GM12878 (cell line): ENCODE measurements around the gene CXADR. TPM values are rescaled to one million over a fixed set of nuclear protein-coding genes. Genes with fewer than 3 reads are reported as not detected.

Experiments
- ATAC-seq: fragments of 200-7000 bp; cut with Tn5 transposase; 3 replicates; pipeline ENCODE4 v1.9.1; 2020; ENCODE audit warnings: mild to moderate bottlenecking, moderate library complexity
- BruUV-seq: library from RNA; stranded (reverse); fragments of 400-500 nt; replicated peaks from 2 replicates; lab custom pipeline; 2021; lab: Mats Ljungman, UMichigan
- CTCF ChIA-PET: fragments of 300-600 bp; sonication (Branson Sonifier 250); formaldehyde crosslinking; extraction: SDS; loops from one replicate; lab custom pipeline; 2021; ENCODE audit warnings: inconsistent platforms; lab: Yijun Ruan, JAX
- POLR2A ChIA-PET: fragments of 350-600 bp; formaldehyde crosslinking; extraction: SDS; loops from one replicate; lab custom pipeline; 2021; ENCODE audit warnings: inconsistent platforms; lab: Charles Lee
- RAD21 ChIA-PET: fragments of 300-600 bp; sonication (Branson Sonifier 250); formaldehyde crosslinking; loops from one replicate; lab custom pipeline; 2023; ENCODE audit warnings: antibody characterized with exemption; ENCODE audit not compliant: unreplicated experiment; lab: Charles Lee
- SMC1A ChIA-PET: fragments of 300-600 bp; sonication (Branson Sonifier 250); formaldehyde crosslinking; loops from one replicate; lab custom pipeline; 2023; ENCODE audit not compliant: unreplicated experiment, uncharacterized antibody; lab: Charles Lee
- DNase-seq: peaks from one replicate; pipeline ENCODE4 v3.0.0-alpha.2; 2011; ENCODE audit warnings: low read depth, low spot score
- FAIRE-seq: peaks from 3 replicates; lab custom pipeline; 2011; peaks lifted over from hg19 to GRCh38; lab: Jason Lieb, UNC
- H2AFZ ChIP-seq: 2 replicates; pipeline ENCODE4 v1.6.0; 2011; ENCODE audit warnings: low read depth, low read length, control low read depth; ENCODE audit not compliant: control insufficient read depth
- H3K27ac ChIP-seq: 2 replicates; pipeline ENCODE4 v1.5.1; 2011; ENCODE audit warnings: control low read depth; ENCODE audit not compliant: control insufficient read depth, insufficient read depth
- H3K27me3 ChIP-seq, 2 experiments: replicated peaks in 1 of 2; 2 replicates each; pipeline versions ENCODE4 v1.6.0 to v1.6.1; 2011; ENCODE audit warnings: low read length in 1 of 2; ENCODE audit not compliant: control insufficient read depth in 2 of 2, insufficient read depth in 2 of 2
- H3K36me3 ChIP-seq, 2 experiments: 2 replicates each; pipeline ENCODE4 v1.5.1; 2011; ENCODE audit warnings: low read length in 1 of 2; ENCODE audit not compliant: control insufficient read depth in 2 of 2, insufficient read depth in 2 of 2
- H3K4me1 ChIP-seq: 2 replicates; pipeline ENCODE4 v1.6.1; 2011; ENCODE audit warnings: mild to moderate bottlenecking, low read length, moderate library complexity, mixed read lengths; ENCODE audit not compliant: control insufficient read depth, insufficient read depth
- H3K4me2 ChIP-seq: 2 replicates; pipeline ENCODE4 v1.6.0; 2011; ENCODE audit warnings: control low read depth; ENCODE audit not compliant: control insufficient read depth, insufficient read depth
- H3K4me3 ChIP-seq: fragments of 200-600 bp; sonication (generic); 2 replicates; pipeline ENCODE4 v1.5.1; 2016
- H3K79me2 ChIP-seq: 2 replicates; pipeline ENCODE4 v1.6.0; 2011; ENCODE audit warnings: low read length; ENCODE audit not compliant: control insufficient read depth, insufficient read depth
- H3K9ac ChIP-seq: 2 replicates; pipeline ENCODE4 v1.8.0; 2011; ENCODE audit warnings: low read length, control low read depth, mixed read lengths; ENCODE audit not compliant: control insufficient read depth, insufficient read depth
- H3K9me3 ChIP-seq: replicated peaks from 3 replicates; pipeline ENCODE4 v1.5.1; 2011; ENCODE audit warnings: mild to moderate bottlenecking, low read length; ENCODE audit not compliant: control insufficient read depth, insufficient read depth
- H4K20me1 ChIP-seq: 2 replicates; pipeline ENCODE4 v1.6.0; 2011; ENCODE audit not compliant: control insufficient read depth, insufficient read depth
- CHD1 ChIP-seq: IDR thresholded peaks from 2 replicates; pipeline ENCODE4 v1.6.1; 2012; ENCODE audit warnings: low read depth, low read length, improper control_type of control experiment
- CHD2 ChIP-seq: IDR thresholded peaks from 2 replicates; pipeline ENCODE4 v1.6.1; 2011; ENCODE audit warnings: low read depth, low read length, improper control_type of control experiment, borderline replicate concordance
- CREB1 ChIP-seq: IDR thresholded peaks from 2 replicates; pipeline ENCODE4 v1.6.1; 2012; ENCODE audit warnings: low read depth, mild to moderate bottlenecking, inconsistent platforms
- GATAD2B ChIP-seq: fragments of 450-650 bp; conservative IDR thresholded peaks from 2 replicates; pipeline ENCODE4 v1.6.1; 2017; ENCODE audit warnings: low read depth, mild to moderate bottlenecking, moderate library complexity
- KAT2A ChIP-seq: conservative IDR thresholded peaks from 2 replicates; pipeline ENCODE4 v1.6.1; 2011; ENCODE audit warnings: low read depth, low read length; ENCODE audit not compliant: control insufficient read depth
- MEF2A ChIP-seq: IDR thresholded peaks from 2 replicates; pipeline ENCODE4 v1.6.1; 2011; ENCODE audit warnings: low read depth, mild to moderate bottlenecking, low read length, moderate library complexity; ENCODE audit not compliant: insufficient read depth
- NFYA ChIP-seq: IDR thresholded peaks from 2 replicates; pipeline ENCODE4 v1.6.1; 2011; ENCODE audit warnings: low read depth, mild to moderate bottlenecking, low read length, improper control_type of control experiment, borderline replicate concordance
- PML ChIP-seq: IDR thresholded peaks from 2 replicates; pipeline ENCODE4 v1.6.1; 2012; ENCODE audit warnings: low read length, inconsistent platforms
- POLR2A ChIP-seq: IDR thresholded peaks from 2 replicates; pipeline ENCODE4 v1.6.1; 2011; ENCODE audit warnings: low read depth, mild to moderate bottlenecking, low read length
- SIX5 ChIP-seq: IDR thresholded peaks from 2 replicates; pipeline ENCODE4 v1.6.1; 2011; ENCODE audit warnings: mild to moderate bottlenecking, low read depth, low read length, moderate library complexity; ENCODE audit not compliant: severe bottlenecking
- SMAD5 ChIP-seq: IDR thresholded peaks from 2 replicates; pipeline ENCODE4 v1.6.1; 2016; ENCODE audit warnings: antibody characterized with exemption, low read depth
- SRF ChIP-seq, 2 experiments: IDR thresholded peaks; 2 replicates each; pipeline ENCODE4 v1.6.1; 2011; ENCODE audit warnings: low read depth in 2 of 2, low read length in 2 of 2, mild to moderate bottlenecking in 1 of 2, moderate library complexity in 1 of 2
- ZBTB40 ChIP-seq: fragments of 450-650 bp; IDR thresholded peaks from 2 replicates; pipeline ENCODE4 v1.6.1; 2016; ENCODE audit warnings: mild to moderate bottlenecking, moderate library complexity, borderline replicate concordance
- ZNF274 ChIP-seq: IDR thresholded peaks from one replicate; pipeline ENCODE4 v1.8.0; 2011; ENCODE audit not compliant: insufficient read length, insufficient read depth
- WGBS: methylation state at CpG from one replicate; pipeline ENCODE4 v1.1.6; 2016; ENCODE audit warnings: low lambda C conversion rate; ENCODE audit not compliant: insufficient replicate concordance, insufficient coverage; ENCODE audit errors: missing lambda C conversion rate; 5-methylcytosine and 5-hydroxymethylcytosine counted together
- in situ Hi-C: fragments of 300-500 bp; cut with MboI; formaldehyde crosslinking; loops from 9 replicates; pipeline ENCODE4 v1.14.3; 2018; ENCODE audit warnings: mixed read lengths
- intact Hi-C: fragments of 100-400 bp; cut with micrococcal nuclease; formaldehyde crosslinking; loops from one replicate; pipeline ENCODE4 v1.14.2; 2022; ENCODE audit not compliant: unreplicated experiment
- polyA plus RNA-seq, 11 experiments: library from polyadenylated mRNA; depleted of rRNA in 4 of 11; unstranded in 6 of 11; stranded (reverse) in 5 of 11; fragments of >200 nt; fragmentation: Nextera tagmentation in 4 of 11; fragmentation: Illumina TruSeq in 1 of 11; extraction: Ambion mirVana in 4 of 11; extraction: Trizol in 1 of 11; gene quantifications; 1 replicate in 1 of 11; 2 replicates in 10 of 11; pipeline versions ENCODE4 v1.2.1 to v1.2.3, GENCODE V29; 2011 to 2016; ENCODE audit warnings: inconsistent platforms in 2 of 11, missing spikeins in 2 of 11, low read depth in 1 of 11
- total RNA-seq, 4 experiments: library from RNA; depleted of rRNA in 3 of 4; stranded (reverse); fragments of >200 nt in 3 of 4; fragmentation: Illumina TruSeq in 1 of 4; extraction: Trizol in 1 of 4; gene quantifications; 2 replicates each; pipeline versions ENCODE4 v1.2.1 to v1.2.3, GENCODE V29; 2013 to 2021
- TF ChIP-seq, protein P1 (sequence below): fragments of 450-650 bp; IDR thresholded peaks from 2 replicates; pipeline ENCODE4 v1.6.1; 2016; ENCODE audit warnings: mild to moderate bottlenecking
- TF ChIP-seq, protein P2 (sequence below): fragments of 450-650 bp; IDR thresholded peaks from 2 replicates; pipeline ENCODE4 v1.6.1; 2018; ENCODE audit warnings: borderline replicate concordance, mild to moderate bottlenecking; ENCODE audit not compliant: partially characterized antibody

Gene CXADR
- total and polyA plus RNA-seq, 10 of the 15 experiments (the other 5 are each of a cell fraction or from before 2014, with no cell fraction given): 0.01 to 0.64 (median 0.13) TPM

- TF ChIP-seq ZBTB40 (no peak), CHD2 (no peak), MEF2A (no peak), CREB1 (no peak), ZNF274 (no peak), SIX5 (no peak), NFYA (no peak), SMAD5 (no peak), PML (no peak)
These were observed 47.7 kb downstream of the CXADR start (continued) for GRCh38 chr21:17560377-17561025.

DNA sequence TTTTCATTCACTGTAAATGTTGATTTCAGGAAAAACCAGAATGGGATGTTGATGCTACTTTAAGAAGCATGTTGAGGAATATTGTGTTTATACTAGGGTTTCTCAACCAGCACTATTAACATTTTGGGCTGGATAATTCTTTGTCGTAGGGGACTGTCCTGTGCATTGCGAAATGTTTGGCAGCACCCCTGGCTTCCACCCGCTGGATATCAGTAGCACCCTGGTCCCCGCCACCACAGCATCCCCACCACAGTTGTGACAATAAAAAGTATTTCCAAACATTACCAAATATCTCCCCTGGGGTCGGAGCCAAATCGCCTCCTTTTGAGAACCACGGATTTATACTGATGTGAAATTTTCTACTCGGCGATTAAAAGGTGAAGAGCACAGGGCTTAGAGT, 57.9 kb downstream of the CXADR start:
- ChIA-PET SMC1A (no interaction called here), RAD21 (no interaction called here), POLR2A (no interaction called here), CTCF (no interaction called here)
- FAIRE-seq (no peak), DNase-seq (no peak), ATAC-seq (no peak)
- intact Hi-C loops (no loop called here), in situ Hi-C loops (no loop called here)
- BruUV-seq: no TSS peak
- no peak for TF ChIP-seq CHD1
- TF ChIP-seq, protein P1, sequence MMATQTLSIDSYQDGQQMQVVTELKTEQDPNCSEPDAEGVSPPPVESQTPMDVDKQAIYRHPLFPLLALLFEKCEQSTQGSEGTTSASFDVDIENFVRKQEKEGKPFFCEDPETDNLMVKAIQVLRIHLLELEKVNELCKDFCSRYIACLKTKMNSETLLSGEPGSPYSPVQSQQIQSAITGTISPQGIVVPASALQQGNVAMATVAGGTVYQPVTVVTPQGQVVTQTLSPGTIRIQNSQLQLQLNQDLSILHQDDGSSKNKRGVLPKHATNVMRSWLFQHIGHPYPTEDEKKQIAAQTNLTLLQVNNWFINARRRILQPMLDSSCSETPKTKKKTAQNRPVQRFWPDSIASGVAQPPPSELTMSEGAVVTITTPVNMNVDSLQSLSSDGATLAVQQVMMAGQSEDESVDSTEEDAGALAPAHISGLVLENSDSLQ: no peak
- TF ChIP-seq SRF (IDR thresholded peaks at IDR 0.05; ENCODE audit: low read depth in 2 of 2, low read length in 2 of 2): no peak
- TF ChIP-seq SMAD5: no peak
- TF ChIP-seq KAT2A: no peak
- no peak for TF ChIP-seq POLR2A
- TF ChIP-seq, protein P2, sequence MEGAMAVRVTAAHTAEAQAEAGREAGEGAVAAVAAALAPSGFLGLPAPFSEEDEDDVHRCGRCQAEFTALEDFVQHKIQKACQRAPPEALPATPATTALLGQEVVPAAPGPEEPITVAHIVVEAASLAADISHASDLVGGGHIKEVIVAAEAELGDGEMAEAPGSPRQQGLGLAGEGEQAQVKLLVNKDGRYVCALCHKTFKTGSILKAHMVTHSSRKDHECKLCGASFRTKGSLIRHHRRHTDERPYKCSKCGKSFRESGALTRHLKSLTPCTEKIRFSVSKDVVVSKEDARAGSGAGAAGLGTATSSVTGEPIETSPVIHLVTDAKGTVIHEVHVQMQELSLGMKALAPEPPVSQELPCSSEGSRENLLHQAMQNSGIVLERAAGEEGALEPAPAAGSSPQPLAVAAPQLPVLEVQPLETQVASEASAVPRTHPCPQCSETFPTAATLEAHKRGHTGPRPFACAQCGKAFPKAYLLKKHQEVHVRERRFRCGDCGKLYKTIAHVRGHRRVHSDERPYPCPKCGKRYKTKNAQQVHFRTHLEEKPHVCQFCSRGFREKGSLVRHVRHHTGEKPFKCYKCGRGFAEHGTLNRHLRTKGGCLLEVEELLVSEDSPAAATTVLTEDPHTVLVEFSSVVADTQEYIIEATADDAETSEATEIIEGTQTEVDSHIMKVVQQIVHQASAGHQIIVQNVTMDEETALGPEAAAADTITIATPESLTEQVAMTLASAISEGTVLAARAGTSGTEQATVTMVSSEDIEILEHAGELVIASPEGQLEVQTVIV: no peak
- no peak for TF ChIP-seq GATAD2B
- no peaks in the 10 kb centered on the region for H3K79me2 ChIP-seq
- no peaks in the 10 kb centered on the region for H3K36me3 ChIP-seq
- no peak overlapping the region for H2AFZ ChIP-seq
- H4K20me1 ChIP-seq: no peaks in the 10 kb centered on the region
- no peak overlapping the region for H3K4me3 ChIP-seq
- H3K4me1 ChIP-seq: no peaks in the 10 kb centered on the region
- no peaks in the 10 kb centered on the region for H3K9me3 ChIP-seq
- no peak overlapping the region for H3K27ac ChIP-seq
- H3K27me3 ChIP-seq: no peaks in the 10 kb centered on the region
- no peak overlapping the region for H3K4me2 ChIP-seq
- 48% methylated on average over 9 of the region's 9 CpGs for WGBS
- H3K9ac ChIP-seq: no peak overlapping the region
